CD4-positive, alpha-beta T cell treated with Interleukin-17A for 1 hour (primary cell): ENCODE data around the gene BOLL.
"Not testable (repeated sequence)": the region's sequence is repeated elsewhere in the genome, so short reads cannot be mapped to it uniquely, and the experiment has no call there.

ENCODE experiments used
- DNase-seq: peaks from one replicate; pipeline ENCODE4 v3.0.0-alpha.2; 2020

BOLL gene

DNA sequence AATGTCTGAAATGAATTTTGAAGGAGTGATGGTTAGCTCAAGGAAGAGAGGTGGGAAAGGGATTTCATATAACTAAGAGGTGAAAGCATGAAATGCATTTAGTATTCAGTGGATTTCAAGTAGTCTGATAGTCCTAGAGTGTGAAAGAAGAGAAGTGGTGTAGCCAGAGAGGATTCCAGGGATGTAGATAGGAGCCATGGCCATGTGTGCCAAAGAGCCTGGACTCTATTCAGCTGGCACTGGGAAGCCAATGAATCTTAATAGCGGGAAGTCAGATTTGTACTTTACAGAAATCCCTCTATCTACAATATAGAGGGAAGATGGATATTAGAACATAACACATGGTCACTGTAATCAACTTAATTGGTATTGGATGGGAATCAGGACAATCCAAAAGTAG lies 8.3 kb upstream of the BOLL start:
- no peak for DNase-seq

DNA sequence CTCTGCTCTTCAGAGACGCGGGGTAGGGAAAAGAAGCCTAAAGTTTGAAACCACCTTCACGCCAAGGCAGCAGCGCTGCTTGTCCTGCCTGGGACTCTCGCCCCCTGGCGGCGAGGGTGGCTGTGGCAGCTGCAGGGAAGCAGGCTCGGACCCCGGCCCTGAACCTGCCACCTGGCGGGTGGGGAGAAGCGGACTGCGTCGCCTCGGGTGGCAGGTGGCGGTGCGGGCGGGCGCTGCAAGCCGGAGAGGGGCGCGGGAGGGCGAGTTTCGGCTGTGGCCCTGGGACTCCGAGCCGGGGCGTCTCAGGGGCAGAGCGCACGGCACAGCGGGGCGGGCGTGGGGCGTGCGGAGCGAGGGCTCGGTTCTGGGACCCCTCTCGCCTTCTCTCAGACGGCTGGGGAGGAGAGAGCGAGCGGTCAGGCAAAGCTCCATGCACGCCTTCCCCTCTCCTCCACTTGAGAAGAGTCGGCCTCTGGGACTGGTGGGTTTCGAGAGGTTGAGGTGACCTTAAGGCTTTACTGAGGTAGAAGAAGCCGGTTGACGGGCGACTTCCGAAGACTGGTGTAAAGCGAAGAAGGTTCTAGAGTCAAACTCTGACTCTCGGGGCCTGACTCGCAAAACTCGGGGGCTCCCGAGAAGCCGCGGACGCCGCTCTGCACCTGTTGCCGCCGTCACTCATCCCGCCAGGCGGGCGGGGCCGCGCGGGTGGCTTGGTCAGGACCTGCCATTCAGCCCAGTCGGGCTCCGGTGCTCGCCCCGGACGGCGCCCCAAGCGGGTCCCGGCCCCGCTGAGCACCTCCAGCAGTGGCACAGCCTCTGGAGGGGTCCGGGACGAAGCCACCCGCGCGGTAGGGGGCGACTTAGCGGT lies 1.1 kb upstream of the BOLL start:
- DNase-seq: peak; percentile 61

DNA sequence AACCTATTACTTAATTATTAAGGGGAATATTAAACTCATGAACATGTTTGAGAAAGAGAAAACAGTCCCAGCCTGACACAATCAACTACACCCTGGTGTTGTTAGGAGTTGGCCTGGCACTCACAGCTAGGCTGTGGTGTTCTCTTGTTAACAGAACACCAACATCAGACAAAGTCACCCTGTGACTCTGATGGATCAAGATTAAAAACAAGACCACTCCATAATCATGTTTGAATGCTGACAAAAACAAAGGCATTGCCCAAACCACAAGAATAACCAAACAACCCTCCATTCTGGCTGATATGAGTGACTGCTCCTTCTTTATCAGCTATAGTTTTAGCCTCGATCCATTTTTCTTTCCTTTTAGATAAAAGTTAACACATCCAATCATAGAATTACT lies 3.0 kb downstream of the BOLL start:
- DNase-seq: no peak

DNA sequence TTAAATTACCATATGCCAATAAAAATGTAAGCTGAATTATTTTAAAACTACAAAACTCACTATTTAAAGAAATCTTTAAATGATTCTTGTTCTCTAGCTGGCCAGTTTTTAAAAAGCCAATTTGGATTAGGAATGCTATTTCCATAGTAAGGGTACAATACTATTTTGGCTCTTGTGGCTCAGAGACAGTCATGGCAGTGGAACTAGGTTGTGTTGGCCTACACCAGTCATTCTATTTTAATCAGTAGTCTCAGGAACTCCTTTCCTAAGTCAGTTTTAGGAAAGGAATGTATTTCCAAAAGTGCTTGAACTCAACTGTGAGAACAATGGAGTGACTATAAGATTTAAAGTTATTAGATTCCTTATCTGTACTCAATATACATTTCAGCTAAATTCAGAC lies 5.9 kb downstream of the BOLL start:
- no peak for DNase-seq

DNA sequence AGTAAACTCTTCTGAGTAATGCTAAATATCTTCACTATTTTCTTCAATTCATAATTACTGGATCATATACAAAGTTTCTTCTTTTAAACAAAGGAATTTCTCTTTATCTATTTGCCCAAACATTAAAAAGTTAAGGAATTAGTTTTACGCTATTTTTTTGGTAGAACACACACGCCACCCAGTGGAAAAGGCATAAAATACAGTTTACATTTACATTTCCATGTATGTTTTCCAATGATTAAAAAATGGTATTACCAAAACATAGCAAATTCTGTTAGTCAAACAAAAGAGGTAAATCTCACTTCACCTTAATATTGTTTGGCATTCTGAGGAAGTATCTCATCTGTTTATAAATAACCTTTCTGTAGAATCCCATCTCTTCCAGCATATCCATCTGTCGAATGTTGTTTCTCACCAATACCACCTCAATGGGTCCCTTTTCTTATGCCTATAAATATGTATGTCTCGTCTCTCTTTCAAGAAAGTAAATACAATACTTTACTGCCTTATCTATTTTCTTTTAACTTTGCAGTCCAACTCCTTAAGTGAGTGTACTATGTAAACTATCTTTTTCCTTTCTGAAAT lies 7.2 kb downstream of the BOLL start:
- peak; percentile 56 for DNase-seq

DNA sequence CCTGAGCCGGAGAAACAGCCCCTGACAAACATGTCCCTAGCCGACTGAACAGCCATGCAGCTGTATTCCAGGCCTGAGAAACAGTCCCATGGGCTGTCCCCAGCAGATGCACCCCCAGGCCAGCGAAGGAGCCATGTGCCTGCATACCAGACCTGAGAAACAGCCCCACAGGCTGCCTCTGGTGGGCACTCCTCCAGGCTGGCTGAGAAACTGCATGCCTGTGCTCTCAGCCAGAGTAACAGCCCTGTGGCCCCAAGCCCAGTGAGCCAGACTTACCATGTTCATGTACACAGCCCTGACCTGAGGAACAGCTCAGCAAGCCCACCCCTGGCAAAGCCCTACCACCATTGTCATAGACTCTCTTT lies 24.8 kb downstream of the BOLL start:
- no peak for DNase-seq

DNA sequence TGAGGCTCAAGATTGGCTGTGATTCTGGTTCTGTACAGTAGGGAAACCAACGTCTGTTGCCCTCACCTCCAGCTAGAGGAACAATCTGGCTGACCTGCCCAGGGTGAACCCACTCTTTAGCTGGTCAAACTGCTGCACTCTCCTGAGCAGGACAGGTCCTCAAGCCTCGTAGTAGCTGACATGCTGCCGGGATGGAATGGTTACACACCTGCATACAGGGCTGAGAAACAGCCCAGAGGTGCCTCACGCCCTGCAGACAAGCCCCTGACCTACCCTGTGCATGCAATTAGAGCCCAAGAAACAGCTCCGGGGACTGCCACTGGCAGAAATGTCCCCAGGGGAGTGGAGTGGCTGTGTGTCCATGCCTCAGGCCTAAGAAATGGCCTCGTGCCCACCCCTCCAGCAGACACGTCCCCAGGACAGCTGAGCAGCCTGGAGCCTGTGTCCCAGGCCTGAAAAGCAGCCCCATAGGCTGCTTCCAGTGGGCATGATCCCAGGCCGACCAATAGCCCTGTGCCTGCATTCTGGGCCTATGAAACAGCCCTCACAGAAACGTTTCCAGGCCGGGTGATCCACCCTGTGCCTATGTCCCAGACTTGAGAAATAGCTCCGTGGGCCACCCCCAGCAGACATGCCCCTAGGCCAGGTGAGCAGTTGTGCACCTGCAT lies 25.4 kb downstream of the BOLL start:
- DNase-seq: no peak

DNA sequence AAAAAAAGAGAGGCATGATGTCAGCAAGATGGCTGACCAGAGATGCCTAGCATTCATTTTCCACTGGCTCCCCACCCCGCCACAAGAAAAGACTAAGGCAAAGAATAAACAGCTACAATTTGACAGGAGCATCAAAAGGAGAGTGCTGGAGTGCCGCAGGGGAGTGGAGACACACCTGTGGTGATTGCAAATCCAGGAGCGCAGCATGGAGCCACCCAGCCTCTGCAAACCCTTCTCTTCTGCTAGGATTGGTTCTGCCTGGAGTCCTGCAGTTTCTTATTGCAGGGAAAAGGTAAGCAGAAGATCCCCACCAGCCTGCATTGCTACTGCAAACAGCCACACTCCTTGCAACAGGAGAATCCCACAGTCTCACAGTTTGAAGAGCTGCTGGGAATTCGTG lies 26.1 kb downstream of the BOLL start:
- DNase-seq: no peak

DNA sequence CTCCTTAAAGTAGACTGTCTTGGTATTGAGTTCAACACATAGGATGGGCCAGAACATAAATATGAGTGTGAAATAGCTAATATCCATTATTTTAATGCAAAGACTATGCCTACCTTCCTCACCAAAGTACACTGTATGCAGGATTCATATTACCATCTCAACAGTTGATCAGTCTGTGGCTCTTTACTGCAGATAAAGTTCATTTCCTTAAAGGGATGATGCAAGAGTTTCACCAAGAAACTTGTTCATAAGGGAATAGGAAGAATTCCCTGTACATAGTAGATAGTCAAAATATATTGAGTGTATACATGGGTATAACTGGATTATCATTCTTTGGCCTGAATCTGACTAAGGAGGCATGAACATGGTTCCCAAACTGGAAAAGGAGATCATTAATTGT lies 44.9 kb downstream of the BOLL start:
- no peak for DNase-seq

DNA sequence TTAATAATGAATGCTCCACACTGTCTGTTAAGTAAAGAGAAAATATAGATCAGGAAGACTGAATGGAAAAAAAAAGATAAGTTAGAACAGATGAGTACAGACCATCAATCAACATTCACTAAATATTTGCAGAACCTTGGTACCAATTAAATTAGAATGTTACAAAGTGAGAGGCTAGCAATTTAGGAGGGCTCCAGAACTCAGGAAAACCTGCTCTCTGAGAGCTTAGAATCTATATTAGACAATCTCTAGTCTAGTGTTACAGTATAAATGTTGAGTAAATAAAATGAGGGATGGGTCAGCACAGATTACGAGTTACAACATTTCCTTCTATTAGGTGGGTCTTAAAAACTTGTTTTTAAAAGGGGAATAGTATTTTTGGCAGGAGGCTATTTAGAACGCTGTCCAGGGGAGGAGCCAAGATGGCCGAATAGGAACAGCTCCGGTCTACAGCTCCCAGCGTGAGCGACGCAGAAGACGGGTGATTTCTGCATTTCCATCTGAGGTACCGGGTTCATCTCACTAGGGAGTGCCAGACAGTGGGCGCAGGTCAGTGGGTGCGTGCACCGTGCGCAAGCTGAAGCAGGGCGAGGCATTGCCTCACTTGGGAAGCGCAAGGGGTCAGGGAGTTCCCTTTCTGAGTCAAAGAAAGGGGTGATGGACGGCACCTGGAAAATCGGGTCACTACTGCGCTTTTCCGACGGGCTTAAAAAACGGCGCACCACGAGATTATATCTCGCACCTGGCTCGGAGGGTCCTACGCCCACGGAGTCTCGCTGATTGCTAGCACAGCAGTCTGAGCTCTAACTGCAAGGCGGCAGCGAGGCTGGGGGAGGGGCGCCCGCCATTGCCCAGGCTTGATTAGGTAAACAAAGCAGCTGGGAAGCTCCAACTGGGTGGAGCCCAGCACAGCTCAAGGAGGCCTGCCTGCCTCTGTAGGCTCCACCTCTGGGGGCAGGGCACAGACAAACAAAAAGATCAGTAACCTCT lies 56.3 kb downstream of the BOLL start:
- DNase-seq: not testable (repeated sequence)

DNA sequence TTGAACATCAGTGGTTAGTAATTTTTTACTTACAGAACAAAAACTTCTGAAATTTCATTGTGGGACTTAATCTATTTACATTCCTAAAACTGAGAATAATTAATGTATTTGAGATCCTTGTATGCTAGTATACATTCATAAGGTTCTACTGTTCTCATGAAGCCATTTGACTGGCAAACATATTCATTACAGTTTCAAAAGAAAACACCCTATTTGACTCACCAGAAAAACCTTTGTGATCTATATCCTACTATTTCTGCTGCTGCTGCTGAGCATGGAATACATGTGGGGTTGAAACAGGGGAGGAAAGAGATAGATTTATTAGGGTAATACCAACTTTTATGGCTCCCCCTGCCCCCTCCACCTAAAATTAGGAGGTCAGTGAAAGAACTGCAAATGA lies 58.1 kb downstream of the BOLL start:
- no peak for DNase-seq

DNA sequence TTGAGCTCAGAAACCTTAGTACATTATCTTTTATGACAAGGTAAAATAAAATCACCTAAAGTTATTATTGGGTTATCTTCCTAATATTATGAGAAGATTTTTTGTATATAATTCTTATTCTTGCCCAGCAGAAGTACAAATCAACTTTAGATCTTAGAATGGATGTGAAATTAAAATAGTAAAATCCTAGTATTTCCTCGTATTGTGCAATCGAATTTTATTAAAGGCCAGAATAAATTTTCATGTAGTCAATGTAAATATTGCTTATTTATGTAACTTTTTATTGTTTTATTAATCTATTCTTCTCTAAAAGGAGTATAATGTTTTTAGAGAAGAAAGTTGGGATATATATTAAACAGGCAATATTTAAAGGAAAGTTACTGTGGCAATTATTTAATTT lies 67.3 kb downstream of the BOLL start:
- no peak for DNase-seq

DNA sequence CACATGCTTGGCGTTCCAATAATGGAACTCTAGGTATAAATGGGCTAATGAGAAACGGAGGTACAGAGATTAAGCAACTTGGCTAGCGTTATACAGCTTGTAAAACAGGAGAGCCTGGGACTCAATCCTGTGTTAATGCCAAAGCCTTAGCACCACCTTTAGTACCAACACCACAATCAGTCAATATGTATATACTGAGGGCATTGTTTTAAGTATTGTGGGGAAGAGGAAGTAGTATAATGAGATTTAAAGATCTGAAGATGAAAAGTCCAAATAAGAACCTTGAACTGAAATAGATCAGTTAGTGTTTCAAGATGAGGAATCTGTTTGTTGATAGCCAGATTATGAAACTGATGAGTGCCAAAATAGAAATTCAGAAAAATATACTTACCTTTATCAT lies 71.8 kb downstream of the BOLL start:
- no peak for DNase-seq

DNA sequence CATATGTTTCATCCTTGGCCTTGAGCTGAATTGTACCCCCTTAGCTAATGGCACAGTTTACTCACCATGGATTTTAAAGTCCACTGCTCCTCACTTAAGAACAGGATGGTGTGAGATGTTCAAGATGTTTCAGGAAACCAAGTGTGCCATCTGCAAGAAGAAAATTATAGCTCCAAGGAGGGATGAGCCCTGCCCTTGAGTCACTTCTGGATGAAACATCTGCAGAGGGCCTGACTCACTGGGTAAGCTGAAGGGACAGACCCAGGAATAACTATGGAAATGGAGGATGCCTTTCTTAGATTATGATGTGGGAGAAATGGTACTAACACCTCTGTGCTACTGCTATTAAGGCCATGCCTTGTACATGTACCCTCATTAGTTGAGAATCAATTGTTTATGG lies 73.5 kb downstream of the BOLL start:
- DNase-seq: no peak

DNA sequence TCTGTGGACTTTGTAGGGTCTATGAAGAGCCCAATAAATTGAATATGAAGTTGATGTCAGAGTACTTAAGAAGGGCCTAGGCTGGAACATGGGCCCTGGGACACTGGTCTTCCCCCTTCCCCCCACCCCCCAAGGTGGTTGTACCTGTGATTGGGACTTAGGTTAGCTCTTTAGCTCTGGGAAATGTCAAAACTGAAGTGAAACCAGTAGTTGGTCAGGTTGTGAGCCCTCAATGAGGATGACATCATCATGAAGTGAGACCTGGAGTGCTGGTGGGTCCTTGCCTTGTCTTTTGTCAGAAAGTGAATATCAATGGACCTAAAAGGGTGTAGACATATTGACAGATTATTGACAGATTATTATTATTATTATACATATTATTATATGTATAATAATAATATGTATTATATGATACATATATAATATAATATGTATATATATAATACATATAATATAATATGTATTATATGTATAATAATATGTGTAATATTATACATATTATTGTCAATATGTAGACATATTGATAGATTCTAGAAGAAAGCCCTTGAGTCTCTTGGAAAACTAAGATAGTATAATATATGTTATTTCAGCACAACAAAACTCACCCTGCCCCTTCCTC lies 74.6 kb downstream of the BOLL start:
- no peak for DNase-seq

DNA sequence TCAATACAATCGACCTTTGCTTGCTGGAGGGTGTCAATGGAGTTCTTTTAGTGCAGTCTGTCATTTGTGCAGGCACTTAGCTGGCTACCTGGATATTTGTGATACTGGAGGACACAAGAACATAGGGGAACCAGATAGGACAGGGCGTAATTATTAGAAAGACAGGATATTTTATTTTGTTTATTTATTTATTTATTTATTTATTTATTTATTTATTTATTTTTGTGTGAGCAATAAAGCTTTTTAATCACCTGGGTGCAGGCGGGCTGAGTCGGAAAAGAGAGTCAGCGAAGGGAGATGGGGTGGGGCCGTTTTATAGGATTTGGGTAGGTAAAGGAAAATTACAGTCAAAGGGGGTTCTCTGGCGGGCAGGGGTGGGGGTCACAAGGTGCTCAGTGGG lies 76.0 kb downstream of the BOLL start:
- not testable (repeated sequence) for DNase-seq

DNA sequence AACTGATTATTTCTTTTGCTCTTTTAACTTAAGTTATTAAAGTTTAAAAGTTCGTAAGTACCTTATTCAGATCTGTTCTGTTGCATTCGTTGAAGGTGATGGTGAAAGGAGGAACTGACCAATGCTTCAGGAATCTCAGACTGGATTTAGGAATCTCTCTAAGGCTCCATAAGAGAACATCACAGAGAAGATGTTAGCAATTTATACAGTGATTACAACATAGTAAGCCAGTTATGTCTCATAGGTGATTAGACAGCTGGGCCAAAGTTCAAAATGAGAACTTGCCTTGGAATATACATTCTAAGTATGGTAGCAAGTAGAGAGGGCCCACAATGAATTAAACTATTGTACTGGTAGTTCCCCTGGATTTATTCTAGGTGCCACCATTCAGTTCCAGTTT lies 76.8 kb downstream of the BOLL start:
- DNase-seq: no peak

DNA sequence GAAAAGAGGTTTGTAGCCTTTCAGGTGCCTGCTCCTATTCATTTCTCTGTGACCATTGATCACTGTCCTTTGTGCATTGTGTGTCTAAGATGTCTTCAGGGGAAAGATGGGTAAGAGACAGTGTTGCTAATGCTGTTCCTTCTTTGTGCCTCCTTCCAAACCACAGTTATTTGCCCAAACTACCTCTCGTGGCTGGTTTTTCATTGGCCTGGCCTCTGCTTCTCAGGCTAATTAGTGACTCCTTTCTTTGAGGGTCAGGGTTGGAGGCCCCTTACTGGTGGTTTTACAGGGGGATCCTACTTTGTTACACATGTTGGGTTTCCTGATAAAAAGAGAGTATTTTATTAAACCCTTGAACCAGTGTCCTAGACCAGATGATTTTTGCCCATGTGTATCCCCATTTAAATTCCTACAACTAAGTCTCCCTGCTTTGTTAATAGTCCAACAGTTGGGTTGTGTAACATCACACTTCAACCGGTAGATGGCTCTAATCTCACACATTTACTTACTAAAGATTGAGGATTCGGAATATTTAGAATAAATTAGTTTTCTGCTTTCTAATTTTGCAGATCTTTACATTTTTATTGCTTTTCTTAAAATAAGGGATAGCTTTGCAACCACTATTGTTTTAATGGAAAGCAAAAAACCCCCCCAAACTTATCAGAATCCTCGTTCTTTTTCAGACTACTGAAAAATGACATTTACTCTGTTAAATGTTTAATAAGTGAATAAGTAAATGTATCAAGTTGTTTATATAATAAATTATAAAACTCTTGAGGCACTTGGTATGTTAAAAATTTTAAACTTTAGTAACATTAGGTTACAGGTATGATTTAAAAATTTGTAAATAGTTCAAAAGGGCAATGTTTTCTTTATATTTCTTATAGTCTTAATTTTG lies 77.6 kb downstream of the BOLL start:
- DNase-seq: peak; percentile 50

DNA sequence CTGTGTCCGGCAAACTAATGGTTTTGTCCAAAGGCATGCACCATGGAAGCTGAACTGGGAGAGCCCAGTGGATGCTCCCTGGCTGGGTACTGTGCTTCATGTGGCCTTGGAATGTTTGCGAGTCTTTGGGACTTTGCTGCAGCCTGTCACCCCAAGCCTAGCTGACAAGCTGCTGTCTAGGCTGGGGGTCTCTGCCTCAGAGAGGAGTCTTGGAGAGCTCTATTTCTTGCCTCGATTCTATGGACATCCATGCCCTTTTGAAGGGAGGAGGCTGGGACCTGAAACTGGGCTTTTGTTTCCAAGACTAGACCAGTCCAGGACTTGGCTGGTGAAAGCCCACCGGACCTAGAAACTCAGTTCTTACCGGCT lies 78.3 kb downstream of the BOLL start:
- no peak for DNase-seq

DNA sequence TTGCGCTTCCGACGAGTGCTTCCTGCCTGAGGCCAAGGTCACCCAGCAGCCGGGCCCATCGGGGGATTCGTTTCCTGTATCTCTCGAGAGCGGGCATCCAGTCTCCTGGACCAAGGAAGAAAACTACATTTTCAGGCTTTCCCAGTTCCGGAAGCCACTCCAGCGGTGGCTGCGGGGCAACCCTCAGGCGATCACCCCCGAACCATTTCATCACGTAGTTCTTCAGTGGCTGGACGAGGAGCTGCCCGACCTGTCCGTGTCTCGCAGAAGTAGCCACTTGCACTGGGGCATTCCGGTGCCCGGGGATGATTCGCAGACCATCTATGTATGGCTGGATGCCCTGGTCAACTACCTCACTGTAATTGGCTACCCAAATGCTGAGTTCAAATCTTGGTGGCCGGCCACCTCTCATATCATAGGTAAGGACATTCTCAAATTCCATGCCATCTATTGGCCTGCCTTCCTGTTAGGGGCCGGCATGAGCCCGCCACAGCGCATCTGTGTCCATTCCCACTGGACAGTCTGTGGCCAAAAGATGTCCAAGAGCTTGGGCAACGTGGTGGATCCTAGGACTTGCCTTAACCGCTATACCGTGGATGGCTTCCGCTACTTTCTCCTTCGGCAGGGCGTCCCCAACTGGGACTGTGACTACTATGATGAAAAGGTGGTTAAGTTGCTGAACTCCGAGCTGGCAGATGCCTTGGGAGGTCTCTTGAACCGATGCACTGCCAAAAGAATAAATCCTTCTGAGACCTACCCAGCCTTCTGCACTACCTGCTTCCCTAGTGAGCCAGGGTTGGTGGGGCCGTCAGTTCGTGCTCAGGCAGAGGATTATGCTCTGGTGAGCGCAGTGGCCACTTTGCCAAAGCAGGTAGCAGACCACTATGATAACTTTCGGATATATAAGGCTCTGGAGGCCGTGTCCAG lies 78.9 kb downstream of the BOLL start:
- peak; percentile 8 for DNase-seq
